Left ventricle myocardium inferior (tissue), 1 donor: Measurements from ENCODE around the gene CUEDC1. TPM values are rescaled to one million over a fixed set of nuclear protein-coding genes. Genes with fewer than 3 reads are reported as not detected.

Source experiments
- DNase-seq: peaks from one replicate; pipeline ENCODE4 v3.0.0-alpha.2; 2020
- H3K27ac ChIP-seq: fragments of 200-600 bp; replicated peaks from 2 replicates; pipeline ENCODE4 v1.8.0; 2021
- H3K27me3 ChIP-seq: fragments of 200-600 bp; 2 replicates; pipeline ENCODE4 v1.8.0; 2021; ENCODE audit warnings: low read depth
- H3K36me3 ChIP-seq: fragments of 200-600 bp; 2 replicates; pipeline ENCODE4 v1.8.0; 2021
- H3K4me1 ChIP-seq: fragments of 200-600 bp; 2 replicates; pipeline ENCODE4 v1.8.0; 2021
- H3K4me3 ChIP-seq: fragments of 200-600 bp; 2 replicates; pipeline ENCODE4 v1.8.0; 2021; ENCODE audit warnings: mild to moderate bottlenecking, moderate library complexity
- H3K9me3 ChIP-seq: fragments of 200-600 bp; replicated peaks from 2 replicates; pipeline ENCODE4 v1.8.0; 2021
- intact Hi-C: fragments of 100-400 bp; cut with micrococcal nuclease; formaldehyde crosslinking; loops from one replicate; pipeline ENCODE4 v1.11.0; 2022
- total RNA-seq: library from RNA; stranded (reverse); fragmentation: NEBNext Ultra II Directional; extraction: Animal tissue kit (Norgen Biotek cat#: 25700); gene quantifications from one replicate; pipeline ENCODE4 v1.2.1, GENCODE V29; 2021
- TF ChIP-seq, protein P1 (sequence below): fragments of 200-600 bp; IDR thresholded peaks from 2 replicates; pipeline ENCODE4 v1.8.0; 2021; ENCODE audit warnings: antibody characterized with exemption, mild to moderate bottlenecking, borderline replicate concordance
- donor health status: DM: no; HTN: yes; CAD: no; lungs with severe emphysema.

The CUEDC1 gene
- total RNA-seq, 1 donor from 2014 or later, result 43.2 TPM

DNA sequence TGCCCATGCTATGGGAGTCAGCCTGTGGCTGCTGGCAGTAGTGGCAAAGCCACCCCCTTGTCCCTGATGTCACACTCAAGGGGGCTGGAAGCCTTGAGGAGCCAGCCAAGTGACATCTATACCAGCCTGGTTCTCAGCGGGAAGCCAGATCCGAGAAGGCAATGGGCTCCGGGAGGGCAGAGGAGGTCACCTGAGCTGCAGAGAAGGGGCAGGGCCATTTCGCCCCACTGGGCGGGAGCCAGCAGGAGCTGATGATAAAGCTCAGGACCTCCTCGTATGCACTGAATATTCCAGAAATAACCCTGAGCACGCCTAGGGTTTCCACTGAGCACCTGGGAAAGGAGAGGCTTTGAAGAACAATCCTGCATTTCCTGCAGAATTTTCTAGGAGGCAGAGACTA is 124.3 kb downstream of the CUEDC1 start:
- no peak overlapping the region for H3K27ac ChIP-seq
- TF ChIP-seq, protein P1, sequence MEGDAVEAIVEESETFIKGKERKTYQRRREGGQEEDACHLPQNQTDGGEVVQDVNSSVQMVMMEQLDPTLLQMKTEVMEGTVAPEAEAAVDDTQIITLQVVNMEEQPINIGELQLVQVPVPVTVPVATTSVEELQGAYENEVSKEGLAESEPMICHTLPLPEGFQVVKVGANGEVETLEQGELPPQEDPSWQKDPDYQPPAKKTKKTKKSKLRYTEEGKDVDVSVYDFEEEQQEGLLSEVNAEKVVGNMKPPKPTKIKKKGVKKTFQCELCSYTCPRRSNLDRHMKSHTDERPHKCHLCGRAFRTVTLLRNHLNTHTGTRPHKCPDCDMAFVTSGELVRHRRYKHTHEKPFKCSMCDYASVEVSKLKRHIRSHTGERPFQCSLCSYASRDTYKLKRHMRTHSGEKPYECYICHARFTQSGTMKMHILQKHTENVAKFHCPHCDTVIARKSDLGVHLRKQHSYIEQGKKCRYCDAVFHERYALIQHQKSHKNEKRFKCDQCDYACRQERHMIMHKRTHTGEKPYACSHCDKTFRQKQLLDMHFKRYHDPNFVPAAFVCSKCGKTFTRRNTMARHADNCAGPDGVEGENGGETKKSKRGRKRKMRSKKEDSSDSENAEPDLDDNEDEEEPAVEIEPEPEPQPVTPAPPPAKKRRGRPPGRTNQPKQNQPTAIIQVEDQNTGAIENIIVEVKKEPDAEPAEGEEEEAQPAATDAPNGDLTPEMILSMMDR, result no peak
- peaks cover 38% of the 10 kb centered on the region for H3K4me1 ChIP-seq
- H3K27me3 ChIP-seq, result no peaks in the 10 kb centered on the region
- H3K9me3 ChIP-seq, result no peaks in the 10 kb centered on the region
- intact Hi-C loops, result no loop called here
- no peak for DNase-seq
- no peak overlapping the region for H3K4me3 ChIP-seq
- H3K36me3 ChIP-seq, result no peaks in the 10 kb centered on the region

DNA sequence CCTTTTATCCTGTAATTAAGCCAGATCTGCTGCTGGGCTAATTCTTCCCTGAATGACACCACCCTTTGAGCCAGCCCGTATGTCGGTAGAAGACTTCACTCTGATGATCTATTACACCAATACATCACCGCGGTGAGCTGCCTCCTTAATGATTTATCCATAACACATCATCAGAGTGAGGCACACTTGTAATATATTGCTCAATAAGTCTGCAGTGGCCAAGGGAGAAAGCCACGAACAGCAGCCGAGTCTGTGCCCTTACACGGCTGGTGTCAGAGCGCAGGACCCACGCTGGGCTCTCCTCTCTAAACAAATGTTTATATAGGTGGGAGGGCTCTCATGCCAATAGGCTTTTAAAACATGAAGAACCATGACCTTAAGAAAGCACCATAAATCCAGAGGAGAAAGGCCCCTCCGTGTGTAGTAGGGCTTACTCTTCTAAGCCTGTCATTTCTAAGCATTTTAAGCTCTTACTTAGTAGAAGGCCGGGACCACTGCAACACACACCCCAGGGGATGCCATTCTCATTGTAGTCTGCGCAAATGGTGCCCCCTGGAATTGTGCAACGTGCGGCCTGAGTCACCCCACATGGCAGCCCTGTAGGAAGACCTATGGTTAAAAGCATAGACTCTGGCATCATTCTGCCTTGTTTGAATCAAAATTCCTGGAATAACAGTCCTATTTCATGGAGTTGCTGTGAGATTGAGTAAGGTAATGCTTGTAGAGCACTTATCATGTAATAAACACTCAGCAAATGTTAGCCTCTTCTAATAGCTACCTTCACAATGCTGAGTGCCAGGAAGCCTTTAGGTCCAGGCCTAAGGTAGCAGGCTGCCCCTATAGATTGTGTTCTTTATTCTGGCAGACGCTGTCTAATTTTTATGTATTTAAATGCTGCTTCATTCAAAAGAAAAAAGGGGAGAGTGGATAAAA is 131.5 kb downstream of the CUEDC1 start:
- H3K27me3 ChIP-seq, result no peaks in the 10 kb centered on the region
- H3K9me3 ChIP-seq, result no peaks in the 10 kb centered on the region
- no peaks in the 10 kb centered on the region for H3K4me1 ChIP-seq
- no peaks in the 10 kb centered on the region for H3K36me3 ChIP-seq
- intact Hi-C loops, result no loop called here
- no peak for DNase-seq
- no peak overlapping the region for H3K27ac ChIP-seq
- TF ChIP-seq, protein P1, result no peak
- H3K4me3 ChIP-seq, result no peak overlapping the region

DNA sequence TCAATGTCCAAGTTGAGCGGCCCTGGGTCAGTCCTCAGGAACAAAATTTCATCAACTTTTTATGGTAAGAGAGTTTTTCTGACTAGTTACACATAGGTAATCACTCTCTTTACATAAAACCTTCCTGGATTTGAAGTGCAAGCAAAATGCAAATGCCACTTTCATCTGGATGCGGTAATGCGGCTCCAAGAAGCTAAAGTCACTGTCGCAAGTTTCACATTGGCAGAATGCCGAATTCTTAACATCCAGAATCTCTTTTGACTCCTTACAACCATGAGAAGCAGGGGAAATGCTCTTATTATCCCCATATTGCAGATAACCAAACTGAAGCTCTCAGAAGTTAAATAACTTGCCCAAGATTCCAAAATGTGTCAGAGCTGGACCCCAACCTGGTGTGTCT is 135.3 kb downstream of the CUEDC1 start:
- no peak overlapping the region for H3K27ac ChIP-seq
- no peaks in the 10 kb centered on the region for H3K9me3 ChIP-seq
- H3K4me3 ChIP-seq, result no peak overlapping the region
- TF ChIP-seq, protein P1, result no peak
- H3K27me3 ChIP-seq, result no peaks in the 10 kb centered on the region
- no peaks in the 10 kb centered on the region for H3K4me1 ChIP-seq
- DNase-seq, result no peak
- intact Hi-C loops, result no loop called here
- no peaks in the 10 kb centered on the region for H3K36me3 ChIP-seq

DNA sequence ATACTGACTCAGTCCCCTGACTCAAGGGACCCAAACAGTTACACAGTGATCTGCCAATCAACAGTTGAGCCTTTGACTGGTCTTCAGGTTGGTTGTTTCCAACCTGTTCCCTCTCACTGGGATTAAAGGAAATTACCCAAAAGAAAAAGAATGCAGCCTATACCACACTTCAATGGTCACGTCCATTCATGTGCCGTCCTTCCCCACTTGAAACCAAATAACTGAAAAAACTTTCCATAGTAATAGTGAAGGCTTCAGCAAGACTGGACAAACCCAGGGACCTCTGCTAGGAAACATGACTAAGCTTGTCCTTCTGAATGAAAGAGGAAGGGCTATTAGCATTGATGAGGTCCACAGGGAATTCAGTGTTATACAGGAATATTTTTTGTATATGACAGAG is 135.9 kb downstream of the CUEDC1 start:
- DNase-seq, result no peak
- Histone ChIP-seq H3K27ac (no peak overlapping the region), H3K4me1 (no peaks in the 10 kb centered on the region), H3K27me3 (no peaks in the 10 kb centered on the region), H3K36me3 (no peaks in the 10 kb centered on the region), H3K4me3 (no peak overlapping the region), H3K9me3 (no peaks in the 10 kb centered on the region)
- TF ChIP-seq, protein P1, result no peak
- intact Hi-C loops, result no loop called here

DNA sequence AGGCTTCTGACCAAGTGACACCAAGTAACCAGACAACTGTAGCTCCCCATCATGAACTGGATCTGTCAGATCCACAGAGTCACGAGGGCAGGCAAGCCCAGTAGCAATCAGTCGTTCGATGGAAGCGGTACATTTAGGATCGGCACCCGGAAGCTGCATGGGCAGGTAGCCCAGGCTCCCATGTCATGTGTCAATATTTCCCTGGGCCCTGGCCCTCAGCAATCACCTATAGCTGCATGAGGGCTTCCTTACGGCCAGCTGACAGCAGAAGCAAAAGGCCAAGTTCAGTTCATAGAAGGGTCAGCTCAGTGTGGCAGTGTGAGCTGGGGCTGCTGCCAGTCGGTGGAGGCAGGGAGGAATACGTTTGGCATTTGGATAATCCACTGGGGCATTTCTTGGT is 137.1 kb downstream of the CUEDC1 start:
- TF ChIP-seq, protein P1, result no peak
- Histone ChIP-seq H3K27ac (no peak overlapping the region), H3K27me3 (no peaks in the 10 kb centered on the region), H3K9me3 (no peaks in the 10 kb centered on the region), H3K36me3 (no peaks in the 10 kb centered on the region), H3K4me3 (no peak overlapping the region), H3K4me1 (no peaks in the 10 kb centered on the region)
- intact Hi-C loops, result no loop called here
- no peak for DNase-seq
